Right lobe of liver (tissue), 6 donors: ENCODE measurements around the gene SSH2. TPM values are rescaled to one million over a fixed set of nuclear protein-coding genes. Genes with fewer than 3 reads are reported as not detected.
A peak's percentile ranks its signal among the peaks of the same experiment; 100 is the strongest.

Experiments
- ATAC-seq, 4 donors: fragments of 200-7000 bp; cut with Tn5 transposase; one replicate each; pipeline ENCODE4 v1.9.1; 2020; ENCODE audit warnings: mild to moderate bottlenecking in 4 of 4, moderate library complexity in 4 of 4
- DNase-seq, 3 donors: peaks; one replicate each; pipeline ENCODE4 v3.0.0-alpha.2; 2020
- H3K27ac ChIP-seq, 3 donors: fragments of 200-600 bp; one replicate each; pipeline ENCODE4 v1.8.0; 2022
- H3K27me3 ChIP-seq, 2 donors: fragments of 200-600 bp; one replicate each; pipeline ENCODE4 v1.8.0; 2022
- H3K36me3 ChIP-seq, 4 donors: fragments of 200-600 bp; sonication (generic) in 1 of 4; one replicate each; pipeline versions ENCODE4 v1.5.1 to v1.8.0; 2017 to 2022; ENCODE audit warnings: control low read depth in 1 of 4
- H3K4me1 ChIP-seq, 4 donors: fragments of 200-600 bp; sonication (generic) in 1 of 4; one replicate each; pipeline versions ENCODE4 v1.5.1 to v1.8.0; 2017 to 2022; ENCODE audit warnings: control low read depth in 1 of 4
- H3K4me3 ChIP-seq, 3 donors: fragments of 200-600 bp; one replicate each; pipeline ENCODE4 v1.8.0; 2022
- H3K9me3 ChIP-seq, 4 donors: fragments of 200-600 bp; sonication (generic) in 1 of 4; one replicate each; pipeline versions ENCODE4 v1.5.1 to v1.8.0; 2017 to 2022; ENCODE audit warnings: control low read depth in 1 of 4
- POLR2A ChIP-seq: fragments of 450-650 bp; IDR thresholded peaks from one replicate; pipeline ENCODE4 v1.6.1; 2017; ENCODE audit warnings: antibody characterized with exemption, mild to moderate bottlenecking
- whole genome bisulfite sequencing: methylation state at CpG from one replicate; pipeline ENCODE4 v1.1.6; 2018; ENCODE audit warnings: low coverage, low lambda C conversion rate; ENCODE audit not compliant: insufficient coverage; ENCODE audit errors: missing lambda C conversion rate; 5-methylcytosine and 5-hydroxymethylcytosine counted together
- intact Hi-C, 2 donors: fragments of 100-400 bp; cut with DNase I; formaldehyde crosslinking; loops; one replicate each; pipeline versions ENCODE4 v1.11.2 to v1.14.1; 2022
- total RNA-seq, 6 experiments: library from RNA; depleted of rRNA in 2 of 6; stranded (reverse); fragments of >200 nt in 2 of 6; fragmentation: NEBNext Ultra II Directional in 3 of 6; extraction: Animal tissue kit (Norgen Biotek cat#: 25700) in 3 of 6; gene quantifications; one replicate each; pipeline versions ENCODE4 v1.1.0 to v1.2.4, GENCODE V29; 2016 to 2023
- TF ChIP-seq, protein P1 (sequence below), 4 donors: fragments of 200-600 bp in 3 of 4; fragments of 450-650 bp in 1 of 4; IDR thresholded peaks; one replicate each; pipeline versions ENCODE4 v1.5.1 to v1.8.0; 2016 to 2022; ENCODE audit warnings: antibody characterized with exemption in 4 of 4, mild to moderate bottlenecking in 2 of 4
- donor health status: DM: no; HTN: yes; CAD: no.
- donor health status: DM: no; HTN: no; CAD: no.
- donor health status: DM: no; HTN: no; CAD: no.
- donor health status: DM: no; HTN: yes; CAD: no.
- donor health status: DM: no; HTN: yes; CAD: no.

The SSH2 gene
- total RNA-seq, 6 experiments from 2014 or later, result 8.0 to 12.7 (median 10.5) TPM

DNA sequence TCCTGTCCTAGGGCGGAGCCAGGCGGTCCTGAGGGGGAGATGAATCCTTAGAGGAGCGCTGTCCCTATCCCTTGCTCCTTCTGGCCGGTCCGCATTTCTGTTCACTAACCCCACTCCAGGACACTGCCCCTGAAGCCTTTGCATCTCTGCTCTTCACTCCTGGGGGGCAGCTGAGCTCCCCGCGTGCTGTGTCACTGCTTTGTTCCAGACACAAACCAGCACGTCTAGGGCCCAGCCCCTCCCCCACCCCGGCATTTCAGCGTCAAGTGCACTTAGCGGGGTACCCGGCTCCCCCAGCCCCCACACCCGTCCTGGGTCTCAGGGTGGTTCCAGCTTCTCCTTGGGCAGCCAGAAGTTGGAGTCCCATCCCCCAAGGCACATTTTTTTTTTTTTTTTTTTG lies 316.2 kb downstream of the SSH2 start:
- Histone ChIP-seq H3K36me3 (no peaks in the 10 kb centered on the region), H3K4me1 (peaks cover 0 to 40% (median 17%) of the 10 kb centered on the region in 4 donors), H3K9me3 (no peaks in the 10 kb centered on the region), H3K27ac (no peak overlapping the region), H3K27me3 (peaks cover 0 to 16% of the 10 kb centered on the region in 2 donors), H3K4me3 (peak overlapping the region in 2 of 3 donors; percentile 7 to 31)
- ATAC-seq, result no peak
- TF ChIP-seq, protein P1, sequence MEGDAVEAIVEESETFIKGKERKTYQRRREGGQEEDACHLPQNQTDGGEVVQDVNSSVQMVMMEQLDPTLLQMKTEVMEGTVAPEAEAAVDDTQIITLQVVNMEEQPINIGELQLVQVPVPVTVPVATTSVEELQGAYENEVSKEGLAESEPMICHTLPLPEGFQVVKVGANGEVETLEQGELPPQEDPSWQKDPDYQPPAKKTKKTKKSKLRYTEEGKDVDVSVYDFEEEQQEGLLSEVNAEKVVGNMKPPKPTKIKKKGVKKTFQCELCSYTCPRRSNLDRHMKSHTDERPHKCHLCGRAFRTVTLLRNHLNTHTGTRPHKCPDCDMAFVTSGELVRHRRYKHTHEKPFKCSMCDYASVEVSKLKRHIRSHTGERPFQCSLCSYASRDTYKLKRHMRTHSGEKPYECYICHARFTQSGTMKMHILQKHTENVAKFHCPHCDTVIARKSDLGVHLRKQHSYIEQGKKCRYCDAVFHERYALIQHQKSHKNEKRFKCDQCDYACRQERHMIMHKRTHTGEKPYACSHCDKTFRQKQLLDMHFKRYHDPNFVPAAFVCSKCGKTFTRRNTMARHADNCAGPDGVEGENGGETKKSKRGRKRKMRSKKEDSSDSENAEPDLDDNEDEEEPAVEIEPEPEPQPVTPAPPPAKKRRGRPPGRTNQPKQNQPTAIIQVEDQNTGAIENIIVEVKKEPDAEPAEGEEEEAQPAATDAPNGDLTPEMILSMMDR (IDR thresholded peaks at IDR 0.05), result no peak
- TF ChIP-seq POLR2A, result no peak
- 22% methylated on average over 8 of the region's 13 CpGs for WGBS
- intact Hi-C loops, result no loop called here
- peak in 1 of 3 donors; percentile 49 for DNase-seq

DNA sequence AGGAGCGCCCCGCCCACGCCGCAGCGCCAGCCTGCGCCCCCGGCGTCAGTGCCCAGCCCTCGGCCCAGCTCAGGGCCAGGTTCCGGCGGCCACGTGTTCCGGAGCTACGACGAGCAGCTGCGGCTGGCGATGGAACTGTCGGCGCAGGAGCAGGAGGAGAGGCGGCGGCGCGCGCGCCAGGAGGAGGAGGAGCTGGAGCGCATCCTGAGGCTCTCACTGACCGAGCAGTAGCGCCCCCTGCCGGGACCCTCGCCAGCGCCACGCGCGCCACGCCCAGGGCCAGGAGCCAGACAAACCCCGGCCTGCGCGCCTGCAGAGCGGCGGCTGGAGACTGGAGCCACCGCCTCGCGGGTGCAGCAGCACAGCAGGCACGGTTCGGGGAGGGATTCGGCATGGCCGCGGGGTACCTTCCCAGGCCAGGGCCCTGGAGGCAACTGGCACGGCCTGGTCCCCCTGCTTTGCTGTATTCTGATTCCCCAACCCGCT lies 316.6 kb downstream of the SSH2 start:
- TF ChIP-seq, protein P1 (IDR thresholded peaks at IDR 0.05), result peak; percentile 79 to 94 (median 82)
- no peak for TF ChIP-seq POLR2A
- Histone ChIP-seq H3K36me3 (no peaks in the 10 kb centered on the region), H3K27me3 (peaks cover 0 to 16% of the 10 kb centered on the region in 2 donors), H3K4me3 (peak overlapping the region; percentile 6 to 31 (median 7)), H3K4me1 (peaks cover 0 to 40% (median 17%) of the 10 kb centered on the region in 4 donors), H3K9me3 (no peaks in the 10 kb centered on the region), H3K27ac (no peak overlapping the region)
- intact Hi-C loops, result no loop called here
- no CpG with 5 or more reads among the region's 50 CpGs for WGBS
- ATAC-seq, result peak; percentile 56 to 71 (median 64)
- peak; percentile 89 to 93 (median 92) for DNase-seq

DNA sequence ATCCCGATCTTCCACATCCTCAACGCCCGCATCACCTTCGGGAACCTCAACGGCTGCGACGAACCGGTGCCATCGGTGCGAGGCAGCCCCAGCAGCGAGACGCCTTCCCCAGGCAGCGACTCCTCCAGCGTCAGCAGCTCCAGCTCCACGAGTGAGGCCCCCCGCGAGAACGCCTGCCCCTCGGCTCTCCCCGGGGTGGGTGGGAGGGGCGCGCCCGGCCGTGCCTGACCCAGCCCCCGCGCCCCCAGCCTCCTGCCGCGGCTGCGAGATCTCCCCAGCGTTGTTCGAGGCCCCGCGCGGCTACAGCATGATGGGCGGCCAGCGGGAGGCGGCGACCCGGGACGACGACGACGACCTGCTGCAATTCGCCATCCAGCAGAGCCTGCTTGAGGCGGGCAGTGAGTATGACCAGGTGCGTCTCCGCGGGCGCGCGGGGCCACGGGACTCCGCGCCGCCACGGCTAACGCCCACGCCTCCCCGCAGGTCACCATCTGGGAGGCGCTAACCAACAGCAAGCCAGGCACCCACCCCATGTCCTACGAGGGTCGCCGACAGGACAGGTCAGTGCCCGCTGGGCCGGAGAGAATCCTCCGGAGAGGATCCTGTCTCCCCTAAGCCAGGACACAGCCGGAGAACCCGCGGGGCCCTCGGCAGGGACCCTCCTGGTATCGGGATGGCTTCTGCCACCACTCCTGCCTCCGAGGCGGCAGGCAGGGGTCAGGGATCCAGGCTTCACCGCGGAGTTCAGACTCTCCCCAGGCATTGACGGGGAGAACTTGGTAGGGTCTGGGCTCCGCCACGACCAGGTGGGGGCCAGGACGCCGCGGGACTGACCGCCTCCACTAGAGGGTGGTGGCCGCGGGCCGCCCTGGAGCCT lies 317.4 kb downstream of the SSH2 start:
- H3K4me1 ChIP-seq, result peaks cover 0 to 34% (median 14%) of the 10 kb centered on the region in 4 donors

DNA sequence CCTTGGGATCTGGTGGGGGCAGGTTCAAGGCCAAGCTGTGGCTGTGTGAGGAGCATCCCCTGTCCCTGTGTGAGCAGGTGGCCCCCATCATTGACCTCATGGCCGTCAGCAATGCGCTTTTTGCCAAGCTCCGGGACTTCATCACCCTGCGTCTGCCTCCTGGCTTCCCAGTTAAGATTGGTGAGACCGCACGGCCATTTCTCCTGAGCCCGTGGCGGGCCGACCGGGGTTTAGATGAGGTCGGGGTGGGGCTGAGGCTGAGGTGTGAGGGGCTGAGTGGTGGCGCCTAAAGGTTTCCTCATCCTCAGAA lies 318.0 kb downstream of the SSH2 start:
- TF ChIP-seq, protein P1 (IDR thresholded peaks at IDR 0.05), result no peak
- no peak for TF ChIP-seq POLR2A
- DNase-seq (no peak), ATAC-seq (no peak)
- intact Hi-C loops, result no loop called here
- no peak overlapping the region for H3K27ac ChIP-seq
- no peaks in the 10 kb centered on the region for H3K36me3 ChIP-seq
- no peaks in the 10 kb centered on the region for H3K9me3 ChIP-seq
- 60% methylated on average over 1 of the region's 12 CpGs for WGBS
- peaks cover 0 to 16% of the 10 kb centered on the region in 2 donors for H3K27me3 ChIP-seq
- no peak overlapping the region for H3K4me3 ChIP-seq
- H3K4me1 ChIP-seq, result peaks cover 0 to 28% (median 12%) of the 10 kb centered on the region in 4 donors

More for the DNA sequence above, 317.4 kb downstream of the SSH2 start:
- no peaks in the 10 kb centered on the region for H3K36me3 ChIP-seq
- H3K4me3 ChIP-seq, result peak overlapping the region in 2 of 3 donors; percentile 6 to 31
- intact Hi-C loops, result no loop called here
- H3K27me3 ChIP-seq, result peaks cover 0 to 16% of the 10 kb centered on the region in 2 donors
- peak in 1 of 3 donors; percentile 53 for DNase-seq
- no peaks in the 10 kb centered on the region for H3K9me3 ChIP-seq
- WGBS, result 20% methylated on average over 4 of the region's 85 CpGs
- no peak for ATAC-seq
- TF ChIP-seq POLR2A, result no peak
- TF ChIP-seq, protein P1 (IDR thresholded peaks at IDR 0.05), result no peak
- H3K27ac ChIP-seq, result no peak overlapping the region
